Smooth muscle cell (in vitro differentiated cells): Measurements from ENCODE around the gene POLR3E. TPM values are rescaled to one million over a fixed set of nuclear protein-coding genes. Genes with fewer than 3 reads are reported as not detected.

Source experiments
- DNase-seq: peaks from one replicate; lab custom pipeline; 2025; ENCODE audit not compliant: unreplicated experiment; lab: John Stamatoyannopoulos, UW
- H2AFZ ChIP-seq: fragments of 200-600 bp; sonication (generic); 2 replicates; pipeline ENCODE4 v1.6.0; 2016; ENCODE audit warnings: antibody characterized with exemption, low read depth, mild to moderate bottlenecking
- H3F3A ChIP-seq: fragments of 200-600 bp; sonication (generic); 2 replicates; pipeline ENCODE4 v1.6.0; 2017; ENCODE audit warnings: antibody characterized with exemption, low read depth
- H3K27ac ChIP-seq: fragments of 200-600 bp; sonication (generic); 2 replicates; pipeline ENCODE4 v1.5.1; 2016; ENCODE audit warnings: low read depth, mild to moderate bottlenecking
- H3K27me3 ChIP-seq: fragments of 200-600 bp; sonication (generic); 2 replicates; pipeline ENCODE4 v1.6.1; 2016; ENCODE audit warnings: low read depth, mild to moderate bottlenecking
- H3K36me3 ChIP-seq: fragments of 200-600 bp; sonication (generic); 2 replicates; pipeline ENCODE4 v1.5.1; 2016; ENCODE audit warnings: low read depth
- H3K4me1 ChIP-seq: fragments of 200-600 bp; sonication (generic); 2 replicates; pipeline ENCODE4 v1.5.1; 2016; ENCODE audit warnings: low read depth
- H3K4me2 ChIP-seq: fragments of 200-600 bp; sonication (generic); 2 replicates; pipeline ENCODE4 v1.6.0; 2016; ENCODE audit warnings: mild to moderate bottlenecking
- H3K4me3 ChIP-seq: fragments of 200-600 bp; sonication (generic); 2 replicates; pipeline ENCODE4 v1.5.1; 2016; ENCODE audit warnings: mild to moderate bottlenecking
- H3K79me2 ChIP-seq: fragments of 200-600 bp; sonication (generic); 2 replicates; pipeline ENCODE4 v1.6.0; 2016; ENCODE audit warnings: low read depth, mild to moderate bottlenecking
- H3K9ac ChIP-seq: fragments of 200-600 bp; sonication (generic); 2 replicates; pipeline ENCODE4 v1.6.0; 2016; ENCODE audit warnings: low read depth
- H3K9me3 ChIP-seq: fragments of 200-600 bp; sonication (generic); replicated peaks from 2 replicates; pipeline ENCODE4 v1.5.1; 2016; ENCODE audit warnings: low read depth
- H4K20me1 ChIP-seq: fragments of 200-600 bp; sonication (generic); 2 replicates; pipeline ENCODE4 v1.6.0; 2016; ENCODE audit warnings: low read depth
- WGBS: methylation state at CpG from one replicate; pipeline ENCODE4 v1.1.7; 2016; ENCODE audit warnings: low lambda C conversion rate; 5-methylcytosine and 5-hydroxymethylcytosine counted together
- polyA plus RNA-seq: library from polyadenylated mRNA; unstranded; fragments of >200 nt; fragmentation: Nextera tagmentation; extraction: Ambion mirVana; gene quantifications from 2 replicates; pipeline ENCODE4 v1.2.1, GENCODE V29; 2016
- total RNA-seq: library from RNA; depleted of rRNA; stranded (reverse); fragments of >200 nt; gene quantifications from 2 replicates; pipeline ENCODE4 v1.2.3, GENCODE V29; 2014
- TF ChIP-seq, protein P1 (sequence below): fragments of 200-600 bp; sonication (generic); IDR thresholded peaks from 2 replicates; pipeline ENCODE4 v1.5.1; 2017; ENCODE audit warnings: borderline replicate concordance, mild to moderate bottlenecking, antibody characterized with exemption; ENCODE audit not compliant: insufficient read depth, poor library complexity, severe bottlenecking

Gene POLR3E
- total and polyA plus RNA-seq, 2 experiments from 2014 or later = 13.9 to 31.2 TPM

DNA sequence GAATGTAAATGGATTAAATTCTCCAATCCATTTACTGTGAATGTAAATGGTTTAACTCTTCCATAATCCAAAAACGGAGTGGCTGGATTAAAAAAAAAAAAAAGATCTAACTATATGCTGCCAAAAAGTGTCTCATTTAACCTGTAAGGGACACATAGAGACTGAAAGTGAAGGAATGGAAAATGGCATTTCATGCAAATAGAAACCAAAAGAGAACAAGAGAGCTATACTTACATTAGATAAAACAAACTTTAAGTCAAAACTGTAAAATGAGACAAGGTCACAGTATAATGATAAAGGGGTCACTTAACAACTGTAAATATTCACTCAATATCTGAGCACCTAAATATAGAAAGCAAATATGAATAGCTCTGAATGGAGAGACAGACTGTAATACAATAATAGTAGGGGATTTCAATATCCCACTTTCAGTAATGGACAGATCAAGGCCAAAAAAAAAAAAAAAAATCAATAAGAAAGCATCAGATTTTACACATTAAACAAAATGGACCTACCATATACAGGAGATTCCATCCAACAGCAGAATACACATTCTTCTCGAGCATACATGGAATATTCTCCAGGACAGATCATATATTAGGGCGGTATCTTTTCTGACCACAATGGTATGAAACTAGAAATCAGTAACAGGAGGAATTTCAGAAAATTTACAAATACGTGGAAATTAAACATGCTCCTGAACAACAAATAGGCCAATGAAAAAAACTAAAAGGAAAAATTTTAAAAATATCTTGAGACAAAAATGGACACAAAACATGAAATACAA lies 40.8 kb downstream of the POLR3E start:
- peaks cover 11% of the 10 kb centered on the region for H3F3A ChIP-seq
- H3K9me3 ChIP-seq = no peaks in the 10 kb centered on the region
- H3K36me3 ChIP-seq = peaks cover 20% of the 10 kb centered on the region
- TF ChIP-seq, protein P1, sequence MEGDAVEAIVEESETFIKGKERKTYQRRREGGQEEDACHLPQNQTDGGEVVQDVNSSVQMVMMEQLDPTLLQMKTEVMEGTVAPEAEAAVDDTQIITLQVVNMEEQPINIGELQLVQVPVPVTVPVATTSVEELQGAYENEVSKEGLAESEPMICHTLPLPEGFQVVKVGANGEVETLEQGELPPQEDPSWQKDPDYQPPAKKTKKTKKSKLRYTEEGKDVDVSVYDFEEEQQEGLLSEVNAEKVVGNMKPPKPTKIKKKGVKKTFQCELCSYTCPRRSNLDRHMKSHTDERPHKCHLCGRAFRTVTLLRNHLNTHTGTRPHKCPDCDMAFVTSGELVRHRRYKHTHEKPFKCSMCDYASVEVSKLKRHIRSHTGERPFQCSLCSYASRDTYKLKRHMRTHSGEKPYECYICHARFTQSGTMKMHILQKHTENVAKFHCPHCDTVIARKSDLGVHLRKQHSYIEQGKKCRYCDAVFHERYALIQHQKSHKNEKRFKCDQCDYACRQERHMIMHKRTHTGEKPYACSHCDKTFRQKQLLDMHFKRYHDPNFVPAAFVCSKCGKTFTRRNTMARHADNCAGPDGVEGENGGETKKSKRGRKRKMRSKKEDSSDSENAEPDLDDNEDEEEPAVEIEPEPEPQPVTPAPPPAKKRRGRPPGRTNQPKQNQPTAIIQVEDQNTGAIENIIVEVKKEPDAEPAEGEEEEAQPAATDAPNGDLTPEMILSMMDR = no peak
- no peak for DNase-seq
- H3K27ac ChIP-seq = no peak overlapping the region
- peaks cover 14% of the 10 kb centered on the region for H4K20me1 ChIP-seq
- no peak overlapping the region for H3K4me3 ChIP-seq
- no peaks in the 10 kb centered on the region for H3K27me3 ChIP-seq
- WGBS = 98% methylated on average over 4 of the region's 4 CpGs
- H3K79me2 ChIP-seq = peaks cover 5% of the 10 kb centered on the region
- no peak overlapping the region for H3K9ac ChIP-seq
- no peaks in the 10 kb centered on the region for H3K4me1 ChIP-seq
- H2AFZ ChIP-seq = no peak overlapping the region
- H3K4me2 ChIP-seq = no peak overlapping the region

- H4K20me1 ChIP-seq = peaks cover 5% of the 10 kb centered on the region
- DNase-seq = no peak
- H3K4me3 ChIP-seq = no peak overlapping the region
- TF ChIP-seq, protein P1 = no peak
- no peak overlapping the region for H3K27ac ChIP-seq
- no peaks in the 10 kb centered on the region for H3K9me3 ChIP-seq
- peaks cover 14% of the 10 kb centered on the region for H3K36me3 ChIP-seq
- no peak overlapping the region for H3K9ac ChIP-seq
- no peaks in the 10 kb centered on the region for H3K4me1 ChIP-seq
- H3K79me2 ChIP-seq = peaks cover 5% of the 10 kb centered on the region
- no peaks in the 10 kb centered on the region for H3F3A ChIP-seq
- H3K27me3 ChIP-seq = no peaks in the 10 kb centered on the region
- no peak overlapping the region for H3K4me2 ChIP-seq
- H2AFZ ChIP-seq = no peak overlapping the region
These were observed 43.7 kb downstream of the POLR3E start for GRCh38 chr16:22340945-22341344.

DNA sequence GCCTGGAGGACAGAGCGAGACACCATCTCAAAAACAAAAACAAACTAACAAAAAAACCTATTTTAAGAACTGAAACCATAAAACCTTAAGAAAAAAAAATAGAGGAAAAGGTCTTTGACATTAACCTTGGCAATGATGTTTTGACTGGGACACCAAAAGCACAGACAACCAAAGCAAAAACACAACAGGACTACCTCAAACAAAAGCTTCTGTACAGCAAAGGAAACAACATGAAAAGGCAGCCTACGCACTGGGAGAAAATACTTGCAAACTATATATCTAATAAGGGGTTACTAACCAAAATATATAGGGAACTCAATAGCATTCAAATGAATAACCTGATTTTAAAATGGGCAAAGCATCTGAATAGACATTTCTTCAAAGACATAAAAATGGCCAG lies 44.9 kb downstream of the POLR3E start:
- Histone ChIP-seq H3K9ac (no peak overlapping the region), H3K4me3 (no peak overlapping the region), H3K9me3 (no peaks in the 10 kb centered on the region), H3K79me2 (peaks cover 3% of the 10 kb centered on the region), H3F3A (no peaks in the 10 kb centered on the region), H3K36me3 (peaks cover 15% of the 10 kb centered on the region), H2AFZ (no peak overlapping the region), H3K27me3 (no peaks in the 10 kb centered on the region), H3K4me2 (no peak overlapping the region), H4K20me1 (peaks cover 4% of the 10 kb centered on the region), H3K4me1 (no peaks in the 10 kb centered on the region), H3K27ac (no peak overlapping the region)
- DNase-seq = no peak
- TF ChIP-seq, protein P1 = no peak
- 100% methylated on average over 2 of the region's 2 CpGs for WGBS

GRCh38 chr16:22346483-22346882 lies 49.3 kb downstream of the POLR3E start:
- peaks cover 5% of the 10 kb centered on the region for H3F3A ChIP-seq
- no peaks in the 10 kb centered on the region for H3K4me1 ChIP-seq
- H3K4me2 ChIP-seq = no peak overlapping the region
- TF ChIP-seq, protein P1 = no peak
- no peaks in the 10 kb centered on the region for H3K27me3 ChIP-seq
- peaks cover 44% of the 10 kb centered on the region for H4K20me1 ChIP-seq
- no peaks in the 10 kb centered on the region for H3K9me3 ChIP-seq
- DNase-seq = no peak
- H3K79me2 ChIP-seq = peaks cover 14% of the 10 kb centered on the region
- WGBS = 88% methylated on average over 9 of the region's 9 CpGs
- peaks cover 27% of the 10 kb centered on the region for H3K36me3 ChIP-seq
- no peak overlapping the region for H3K27ac ChIP-seq
- no peak overlapping the region for H2AFZ ChIP-seq
- H3K4me3 ChIP-seq = no peak overlapping the region
- H3K9ac ChIP-seq = no peak overlapping the region
